ENCODE results near the gene WDR1.

Gene WDR1

DNA sequence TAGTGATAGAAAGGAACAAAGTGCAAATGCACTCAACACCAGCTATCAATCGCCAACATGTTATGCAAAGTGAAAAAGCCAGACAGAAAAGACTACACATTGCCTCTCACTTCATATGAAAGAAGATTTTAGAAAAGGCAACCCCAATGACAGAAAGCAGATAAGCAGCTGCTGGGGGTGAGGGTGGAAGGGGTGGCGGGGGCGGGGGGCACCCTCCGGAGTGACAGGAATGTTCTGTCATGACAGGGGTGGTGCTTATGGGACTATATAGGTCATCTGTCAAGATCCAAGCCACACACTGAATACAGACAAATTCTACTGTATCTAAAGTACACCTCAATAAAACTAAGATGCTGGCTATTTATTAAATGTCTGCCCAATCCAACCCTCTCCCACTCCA lies 10.7 kb downstream of the WDR1 start:
- Histone ChIP-seq H3K27me3 (replicated peaks; ENCODE audit: control insufficient read depth, insufficient read depth, low read length) (no peaks in the 10 kb centered on the region), H3K36me3 (ENCODE audit: control insufficient read depth, insufficient read depth, low read length) (peaks cover 70% of the 10 kb centered on the region), H3K4me3 (replicated peaks; ENCODE audit: low read depth, low read length) (no peak overlapping the region)
- TF ChIP-seq, protein P1, sequence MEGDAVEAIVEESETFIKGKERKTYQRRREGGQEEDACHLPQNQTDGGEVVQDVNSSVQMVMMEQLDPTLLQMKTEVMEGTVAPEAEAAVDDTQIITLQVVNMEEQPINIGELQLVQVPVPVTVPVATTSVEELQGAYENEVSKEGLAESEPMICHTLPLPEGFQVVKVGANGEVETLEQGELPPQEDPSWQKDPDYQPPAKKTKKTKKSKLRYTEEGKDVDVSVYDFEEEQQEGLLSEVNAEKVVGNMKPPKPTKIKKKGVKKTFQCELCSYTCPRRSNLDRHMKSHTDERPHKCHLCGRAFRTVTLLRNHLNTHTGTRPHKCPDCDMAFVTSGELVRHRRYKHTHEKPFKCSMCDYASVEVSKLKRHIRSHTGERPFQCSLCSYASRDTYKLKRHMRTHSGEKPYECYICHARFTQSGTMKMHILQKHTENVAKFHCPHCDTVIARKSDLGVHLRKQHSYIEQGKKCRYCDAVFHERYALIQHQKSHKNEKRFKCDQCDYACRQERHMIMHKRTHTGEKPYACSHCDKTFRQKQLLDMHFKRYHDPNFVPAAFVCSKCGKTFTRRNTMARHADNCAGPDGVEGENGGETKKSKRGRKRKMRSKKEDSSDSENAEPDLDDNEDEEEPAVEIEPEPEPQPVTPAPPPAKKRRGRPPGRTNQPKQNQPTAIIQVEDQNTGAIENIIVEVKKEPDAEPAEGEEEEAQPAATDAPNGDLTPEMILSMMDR (IDR thresholded peaks at IDR 0.05; ENCODE audit: insufficient read depth, low read length, poor library complexity, severe bottlenecking): no peak
- DNase-seq (ENCODE audit: extremely low read depth, insufficient read length): no peak

DNA sequence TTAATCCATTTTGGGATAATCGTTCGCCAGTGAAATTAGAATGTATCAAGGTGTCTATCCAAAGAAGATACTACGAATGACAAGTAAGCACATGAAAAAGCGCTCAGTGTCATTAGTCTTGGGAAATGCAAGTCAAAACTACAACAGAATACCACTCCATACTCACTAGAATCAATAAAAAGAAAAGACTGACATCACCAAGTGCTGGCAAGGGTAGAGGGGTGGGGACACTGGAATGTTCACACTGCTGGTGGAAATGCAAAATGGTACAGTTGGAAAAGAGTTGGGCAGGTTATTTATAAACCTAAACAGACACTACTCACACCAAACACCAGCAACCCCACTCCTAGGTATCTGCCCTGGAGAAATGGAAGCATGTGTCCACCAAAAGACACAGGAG lies 11.2 kb downstream of the WDR1 start:
- peaks cover 66% of the 10 kb centered on the region for H3K36me3 ChIP-seq (ENCODE audit: control insufficient read depth, insufficient read depth, low read length)
- H3K27me3 ChIP-seq (replicated peaks; ENCODE audit: control insufficient read depth, insufficient read depth, low read length): no peaks in the 10 kb centered on the region
- TF ChIP-seq, protein P1 (IDR thresholded peaks at IDR 0.05; ENCODE audit: insufficient read depth, low read length, poor library complexity, severe bottlenecking): no peak
- no peak overlapping the region for H3K4me3 ChIP-seq (replicated peaks; ENCODE audit: low read depth, low read length)
- no peak for DNase-seq (ENCODE audit: extremely low read depth, insufficient read length)

DNA sequence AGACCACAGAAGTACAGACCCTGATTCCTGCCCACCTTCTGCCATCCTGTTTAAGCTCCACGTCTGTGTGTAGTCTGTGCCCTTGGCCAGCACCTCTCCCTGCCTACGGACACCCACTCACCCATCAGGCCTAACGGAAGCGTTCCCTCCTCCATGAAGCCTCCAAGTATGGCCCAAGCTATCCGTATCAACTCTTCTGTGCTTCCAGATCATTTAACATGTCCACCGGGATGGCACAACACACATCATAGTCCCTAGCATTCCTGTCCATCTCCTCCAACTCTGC lies 11.7 kb downstream of the WDR1 start:
- H3K4me3 ChIP-seq (replicated peaks; ENCODE audit: low read depth, low read length): no peak overlapping the region
- TF ChIP-seq, protein P1 (IDR thresholded peaks at IDR 0.05; ENCODE audit: insufficient read depth, low read length, poor library complexity, severe bottlenecking): no peak
- H3K36me3 ChIP-seq (ENCODE audit: control insufficient read depth, insufficient read depth, low read length): peaks cover 64% of the 10 kb centered on the region
- DNase-seq (ENCODE audit: extremely low read depth, insufficient read length): no peak
- H3K27me3 ChIP-seq (replicated peaks; ENCODE audit: control insufficient read depth, insufficient read depth, low read length): no peaks in the 10 kb centered on the region

DNA sequence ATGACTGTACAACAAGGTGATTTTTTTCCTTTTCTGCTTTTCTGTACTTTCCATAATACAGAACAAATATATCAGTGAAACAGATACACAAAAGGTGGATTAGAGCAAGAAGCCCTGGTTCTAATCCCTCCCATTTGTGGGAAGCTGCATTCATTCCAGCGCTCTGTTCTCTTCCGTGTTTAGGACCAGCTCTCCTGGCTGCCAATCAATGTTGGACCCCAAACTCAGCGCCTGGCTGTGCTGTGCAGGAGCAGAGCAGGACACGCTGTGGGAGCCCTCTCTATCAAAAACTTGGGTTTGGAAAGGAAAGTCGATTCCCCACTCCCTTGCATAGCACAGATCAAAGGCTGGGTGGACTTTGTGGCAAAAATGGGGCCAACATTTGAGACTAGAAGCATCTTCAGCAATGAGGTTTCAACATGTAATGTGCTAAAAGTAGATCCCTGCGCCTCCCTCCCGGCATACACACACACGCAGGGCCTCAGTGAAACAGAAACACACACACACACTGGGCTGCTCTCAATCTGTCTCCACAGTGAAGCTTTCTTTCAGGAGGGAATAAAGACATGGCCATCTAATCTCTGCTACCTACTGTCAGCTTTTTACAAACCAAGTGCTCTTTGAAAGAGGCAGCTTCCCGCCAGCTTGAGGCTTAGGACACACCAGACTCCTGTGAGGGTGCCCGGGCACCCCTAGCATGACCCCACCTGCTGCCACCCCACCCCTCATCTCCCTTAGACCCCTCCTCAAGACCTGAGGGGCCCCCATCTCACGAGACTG lies 12.2 kb downstream of the WDR1 start:
- TF ChIP-seq, protein P1 (IDR thresholded peaks at IDR 0.05; ENCODE audit: insufficient read depth, low read length, poor library complexity, severe bottlenecking): no peak
- Histone ChIP-seq H3K36me3 (ENCODE audit: control insufficient read depth, insufficient read depth, low read length) (peaks cover 65% of the 10 kb centered on the region), H3K27me3 (replicated peaks; ENCODE audit: control insufficient read depth, insufficient read depth, low read length) (no peaks in the 10 kb centered on the region), H3K4me3 (replicated peaks; ENCODE audit: low read depth, low read length) (no peak overlapping the region)
- no peak for DNase-seq (ENCODE audit: extremely low read depth, insufficient read length)

DNA sequence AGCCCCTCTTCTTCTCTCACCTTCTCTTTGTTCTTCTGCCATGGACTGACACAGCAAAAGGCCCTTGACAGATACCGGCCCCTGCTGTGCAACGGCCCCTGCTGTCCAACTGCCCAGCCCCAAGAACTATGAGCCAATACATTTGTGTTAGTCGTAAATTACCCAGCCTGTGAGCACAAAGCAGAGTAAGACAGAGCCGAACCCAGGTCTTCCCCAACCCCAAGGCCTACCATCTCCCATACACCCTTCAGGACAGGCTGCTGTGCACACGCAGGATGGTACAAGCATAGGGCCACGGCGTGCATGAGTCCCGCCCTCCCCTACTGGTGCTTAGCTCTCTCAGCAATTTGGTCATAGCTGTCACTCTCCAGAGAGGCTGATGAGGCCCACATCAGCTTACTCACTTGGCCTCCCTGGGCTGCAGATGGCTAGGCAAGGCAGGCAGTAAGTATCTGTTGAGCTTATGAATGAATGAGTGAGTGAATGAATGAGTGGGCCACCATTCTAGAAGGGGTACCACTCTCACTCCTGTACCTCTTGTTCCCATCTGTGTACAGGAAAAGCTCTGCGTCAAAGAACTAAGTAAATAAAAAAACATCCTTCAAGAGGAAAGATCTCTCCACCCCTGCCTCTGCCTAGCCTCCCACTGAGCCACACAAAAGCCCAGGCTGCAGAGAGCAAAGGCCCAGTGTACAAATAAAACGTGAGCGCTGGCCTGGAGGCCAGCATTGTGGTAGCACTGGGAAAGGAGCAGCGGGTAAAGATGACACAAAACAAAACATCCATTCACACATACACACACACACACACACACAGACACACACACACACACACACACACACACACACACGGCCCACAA lies 13.9 kb downstream of the WDR1 start:
- Histone ChIP-seq H3K27me3 (replicated peaks; ENCODE audit: control insufficient read depth, insufficient read depth, low read length) (no peaks in the 10 kb centered on the region), H3K4me3 (replicated peaks; ENCODE audit: low read depth, low read length) (no peak overlapping the region), H3K36me3 (ENCODE audit: control insufficient read depth, insufficient read depth, low read length) (peaks cover 63% of the 10 kb centered on the region)
- TF ChIP-seq, protein P1 (IDR thresholded peaks at IDR 0.05; ENCODE audit: insufficient read depth, low read length, poor library complexity, severe bottlenecking): no peak
- DNase-seq (ENCODE audit: extremely low read depth, insufficient read length): no peak

Measured in GM06990 (cell line).